A549 treated with Mapracorat at 1 μM for 4 hours (cell line): Measurements from ENCODE around the gene SLC6A16. TPM values are rescaled to one million over a fixed set of nuclear protein-coding genes. Genes with fewer than 3 reads are reported as not detected.

Source experiments
- total RNA-seq: library from RNA; stranded (reverse); fragments of 200-300 nt; extraction: Qiagen RNA extraction; gene quantifications from 5 replicates; pipeline ENCODE4 v1.2.3, GENCODE V29; 2022

Gene SLC6A16
- 0.64 to 1.7 TPM (median 1.4 TPM) in 5 replicates for total RNA-seq

DNA sequence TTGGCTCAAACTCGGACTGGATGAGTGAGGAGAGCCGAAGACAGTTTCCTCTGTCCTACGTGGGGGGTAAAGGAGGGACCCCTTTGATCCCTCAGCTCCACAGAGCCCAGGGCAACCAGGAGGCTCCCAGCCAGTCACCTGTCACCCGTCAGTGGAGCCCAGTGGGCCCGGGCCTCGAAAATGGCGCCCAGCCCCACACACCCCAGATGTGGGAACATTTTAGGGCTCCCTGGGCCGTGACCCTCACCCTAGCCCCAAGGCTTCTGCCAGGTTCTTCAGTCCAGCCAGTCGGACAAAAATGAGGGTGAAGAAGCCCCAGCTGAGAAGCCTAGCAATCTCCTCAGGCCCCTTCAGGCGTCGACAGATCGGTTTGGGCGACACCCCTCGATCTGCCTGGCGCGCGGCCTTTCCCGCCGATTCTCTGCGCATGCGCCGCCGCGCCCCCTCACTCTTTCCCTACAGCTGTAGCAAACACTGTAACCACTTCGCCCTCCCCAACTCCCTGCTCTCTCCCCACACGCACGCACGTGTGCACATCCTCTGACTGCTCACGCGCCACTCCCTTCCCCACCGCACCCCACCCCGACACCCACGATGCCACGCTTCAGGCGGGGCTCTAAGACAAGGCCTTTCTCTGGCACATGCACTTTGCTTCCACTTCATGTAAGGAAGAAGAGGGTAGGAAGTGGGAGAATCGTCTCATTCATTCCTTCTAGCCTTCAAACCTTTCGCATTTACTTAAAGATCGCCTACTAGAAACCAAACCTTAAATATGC lies at the start of gene SLC6A16:
SLC6A16 (minus strand) TSS at position 391 of the 776 bp plus-strand sequence. CDS start 13,844 bp downstream, outside the sequence.

GRCh38 chr19:49363268-49364082 lies 38.5 kb upstream of the SLC6A16 start, which contains the start of gene DKKL1:
DKKL1 (plus strand) TSS chr19:49363877; CDS start chr19:49363999, 122 bp downstream.

DNA sequence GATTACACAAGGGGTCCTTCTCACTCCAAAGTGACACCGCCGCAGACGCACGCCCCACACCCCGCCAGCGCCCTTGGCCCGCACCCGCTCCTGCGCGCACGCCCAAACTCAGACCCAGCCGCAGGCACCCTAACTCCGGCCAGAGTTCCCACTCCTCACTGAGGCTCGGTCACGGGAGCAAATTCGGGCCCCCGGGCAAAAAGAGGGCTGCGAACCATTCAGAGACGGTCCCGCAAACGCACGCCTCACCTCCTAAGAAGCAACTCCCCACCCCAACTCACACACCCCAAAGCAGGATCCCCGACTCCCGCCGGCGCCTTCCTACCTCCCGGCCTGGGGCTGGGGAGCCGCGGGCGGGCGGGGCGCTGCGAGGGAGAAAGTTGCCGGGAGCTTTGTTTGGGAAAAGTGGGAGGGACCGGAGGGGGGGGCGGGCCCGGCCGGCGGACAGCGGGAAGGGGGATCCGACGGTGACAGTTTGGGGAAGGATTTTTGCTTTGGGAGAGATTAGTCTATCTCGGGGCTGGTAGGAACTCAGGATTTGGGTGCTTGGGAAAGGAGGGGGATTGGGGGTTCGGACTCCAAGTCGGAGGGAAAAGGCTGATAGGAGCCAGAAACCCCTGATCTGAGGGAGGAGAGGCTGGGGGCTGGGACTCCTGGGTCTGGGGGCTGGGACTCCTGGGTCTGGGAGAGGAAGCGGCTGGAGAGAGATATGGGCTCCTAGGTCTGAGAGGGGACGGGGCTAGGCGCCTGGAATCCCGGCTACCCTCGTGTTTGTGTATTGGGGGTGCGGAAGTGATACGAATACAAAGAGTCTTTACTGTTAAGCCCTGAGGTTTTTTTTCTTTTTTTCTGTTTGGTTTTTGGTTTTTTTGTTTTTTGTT lies 37.3 kb upstream of the SLC6A16 start, which contains the start of gene TEAD2:
TEAD2 (minus strand) TSS at position 369 of the 881 bp plus-strand sequence. CDS start 2,341 bp downstream, outside the sequence.

GRCh38 chr19:49335071-49335783 lies 10.2 kb upstream of the SLC6A16 start, which contains the start of gene CD37:
CD37 (plus strand) TSS chr19:49335406; CDS start chr19:49335541, 135 bp downstream.

Other genes with a start within 250 kb of the SLC6A16 start
- 286 to 352 TPM (median 322 TPM) in 5 replicates for gene SNRNP70, start 239.7 kb downstream of the SLC6A16 start, total RNA-seq
- gene LIN7B, start 210.8 kb downstream of the SLC6A16 start, total RNA-seq: 5.5 to 8.7 TPM (median 7.2 TPM) in 5 replicates
- gene C19orf73, start 206.0 kb downstream of the SLC6A16 start, total RNA-seq: 1.2 to 2.4 TPM (median 1.6 TPM) in 5 replicates
- 4.7 to 9.0 TPM (median 8.0 TPM) in 5 replicates for gene PPFIA3, start 205.6 kb downstream of the SLC6A16 start, total RNA-seq
- not detected in 5 replicates for gene HRC, start 169.8 kb downstream of the SLC6A16 start, total RNA-seq
- gene TRPM4, start 167.4 kb downstream of the SLC6A16 start, total RNA-seq: 8.4 to 11.5 TPM (median 9.5 TPM) in 5 replicates
- not detected in 5 replicates for gene CD37, start 10.2 kb upstream of the SLC6A16 start, total RNA-seq
- gene TEAD2, start 37.2 kb upstream of the SLC6A16 start, total RNA-seq: 14.1 to 20.5 TPM (median 17.5 TPM) in 5 replicates
- gene DKKL1, start 38.7 kb upstream of the SLC6A16 start, total RNA-seq: 0.11 to 1.1 TPM (median 0.59 TPM) in 5 replicates
- gene KASH5, start 63.1 kb upstream of the SLC6A16 start, total RNA-seq: 0.06 TPM in 1 of 5 replicates, not detected in the others
- gene PTH2, start 98.2 kb upstream of the SLC6A16 start, total RNA-seq: not detected in 5 replicates
- 0.08 to 0.22 TPM (median 0.19 TPM) in 4 of 5 replicates, not detected in the other for gene GFY, start 100.2 kb upstream of the SLC6A16 start, total RNA-seq
- 0.44 to 0.71 TPM (median 0.55 TPM) in 5 replicates for gene SLC17A7, start 116.3 kb upstream of the SLC6A16 start, total RNA-seq
- gene PIH1D1, start 126.6 kb upstream of the SLC6A16 start, total RNA-seq: 85.8 to 96.7 TPM (median 90.5 TPM) in 5 replicates
- 14.4 to 28.1 TPM (median 24.4 TPM) in 5 replicates for gene ALDH16A1, start 128.0 kb upstream of the SLC6A16 start, total RNA-seq
- gene FLT3LG, start 149.0 kb upstream of the SLC6A16 start, total RNA-seq: 1.1 to 1.4 TPM (median 1.3 TPM) in 5 replicates
- gene RPL13A, start 162.4 kb upstream of the SLC6A16 start, total RNA-seq: 3,905 to 4,301 TPM (median 4,085 TPM) in 5 replicates
- gene RPS11, start 171.2 kb upstream of the SLC6A16 start, total RNA-seq: 3,769 to 4,865 TPM (median 3,847 TPM) in 5 replicates
- gene FCGRT, start 187.5 kb upstream of the SLC6A16 start, total RNA-seq: 26.4 to 32.0 TPM (median 29.2 TPM) in 5 replicates
- gene RCN3, start 202.8 kb upstream of the SLC6A16 start, total RNA-seq: 1.3 to 2.9 TPM (median 2.3 TPM) in 5 replicates